Left ventricle myocardium superior (tissue), 1 donor: ENCODE measurements around the gene TENT4A. TPM values are rescaled to one million over a fixed set of nuclear protein-coding genes. Genes with fewer than 3 reads are reported as not detected.

Experiments used
- ATAC-seq: fragments of 200-7000 bp; cut with Tn5 transposase; one replicate; pipeline ENCODE4 v1.9.1; 2020; ENCODE audit warnings: mild to moderate bottlenecking, moderate library complexity
- DNase-seq: peaks from one replicate; pipeline ENCODE4 v3.0.0-alpha.2; 2020
- intact Hi-C: fragments of 100-400 bp; cut with micrococcal nuclease; formaldehyde crosslinking; loops from one replicate; pipeline ENCODE4 v1.11.0; 2022
- total RNA-seq: library from RNA; stranded (reverse); fragmentation: NEBNext Ultra II Directional; extraction: Animal tissue kit (Norgen Biotek cat#: 25700); gene quantifications from one replicate; pipeline ENCODE4 v1.2.1, GENCODE V29; 2021
- donor health status: DM: no; HTN: yes; CAD: no; lungs with severe emphysema.

The TENT4A gene
- total RNA-seq, 1 donor from 2014 or later: 10.7 TPM

DNA sequence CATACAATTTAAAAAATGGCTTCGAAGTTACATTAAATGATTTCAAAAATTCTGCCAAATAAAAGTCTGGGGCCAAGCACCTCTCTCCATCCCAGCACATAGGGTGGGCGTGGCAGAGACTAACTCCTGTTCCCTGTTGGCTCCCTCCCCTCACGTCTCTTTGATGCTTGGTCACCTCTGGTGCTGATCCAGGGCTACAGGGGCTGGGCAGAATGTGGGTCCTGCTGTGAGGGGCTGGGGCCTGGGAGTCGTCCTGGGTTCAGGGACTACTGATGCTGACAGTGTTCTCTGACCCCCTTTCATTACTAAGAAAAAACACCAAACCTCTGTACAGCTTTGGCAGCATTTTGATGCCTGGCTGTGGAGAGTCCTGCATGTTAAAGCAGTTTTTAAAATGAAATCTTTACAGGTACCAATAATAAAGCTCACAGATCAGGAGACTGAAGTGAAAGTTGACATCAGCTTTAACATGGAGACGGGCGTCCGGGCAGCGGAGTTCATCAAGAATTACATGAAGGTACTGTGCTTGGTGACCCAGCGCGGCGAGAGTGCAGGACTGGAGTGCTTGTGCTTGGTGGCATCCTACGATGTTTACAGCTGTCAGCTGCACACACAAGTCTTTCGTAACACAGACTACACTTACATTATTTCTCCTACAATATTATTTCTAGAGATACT, 29.0 kb downstream of the TENT4A start:
- DNase-seq: no peak
- intact Hi-C loops: loop anchor here (10.0 kb wide), 1 partner anchor 127 kb away; no protein-coding TSS in a partner anchor
- ATAC-seq: no peak

DNA sequence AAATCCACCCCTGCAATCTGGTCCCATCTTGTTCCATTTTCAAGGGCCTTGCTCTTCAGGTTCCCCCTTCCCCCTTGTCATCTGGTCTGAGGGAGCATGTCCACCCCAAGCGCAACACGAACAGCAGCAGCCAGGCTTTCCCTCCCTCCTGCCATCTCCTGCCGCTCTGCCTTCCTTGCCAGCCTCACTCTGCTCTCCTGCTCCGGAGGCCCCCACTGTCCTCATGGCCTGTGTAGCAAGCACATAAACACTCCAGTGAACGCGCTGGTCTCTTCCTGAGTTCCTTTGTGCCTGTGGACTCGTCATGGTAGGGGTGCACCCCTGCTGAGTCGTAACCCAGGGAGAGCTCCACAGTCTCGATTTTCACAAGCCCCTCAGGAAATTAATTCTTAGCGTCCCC, 29.9 kb downstream of the TENT4A start:
- intact Hi-C loops: loop anchor here (10.0 kb wide), 1 partner anchor 128 kb away; no protein-coding TSS in a partner anchor
- ATAC-seq (no peak), DNase-seq (no peak)

DNA sequence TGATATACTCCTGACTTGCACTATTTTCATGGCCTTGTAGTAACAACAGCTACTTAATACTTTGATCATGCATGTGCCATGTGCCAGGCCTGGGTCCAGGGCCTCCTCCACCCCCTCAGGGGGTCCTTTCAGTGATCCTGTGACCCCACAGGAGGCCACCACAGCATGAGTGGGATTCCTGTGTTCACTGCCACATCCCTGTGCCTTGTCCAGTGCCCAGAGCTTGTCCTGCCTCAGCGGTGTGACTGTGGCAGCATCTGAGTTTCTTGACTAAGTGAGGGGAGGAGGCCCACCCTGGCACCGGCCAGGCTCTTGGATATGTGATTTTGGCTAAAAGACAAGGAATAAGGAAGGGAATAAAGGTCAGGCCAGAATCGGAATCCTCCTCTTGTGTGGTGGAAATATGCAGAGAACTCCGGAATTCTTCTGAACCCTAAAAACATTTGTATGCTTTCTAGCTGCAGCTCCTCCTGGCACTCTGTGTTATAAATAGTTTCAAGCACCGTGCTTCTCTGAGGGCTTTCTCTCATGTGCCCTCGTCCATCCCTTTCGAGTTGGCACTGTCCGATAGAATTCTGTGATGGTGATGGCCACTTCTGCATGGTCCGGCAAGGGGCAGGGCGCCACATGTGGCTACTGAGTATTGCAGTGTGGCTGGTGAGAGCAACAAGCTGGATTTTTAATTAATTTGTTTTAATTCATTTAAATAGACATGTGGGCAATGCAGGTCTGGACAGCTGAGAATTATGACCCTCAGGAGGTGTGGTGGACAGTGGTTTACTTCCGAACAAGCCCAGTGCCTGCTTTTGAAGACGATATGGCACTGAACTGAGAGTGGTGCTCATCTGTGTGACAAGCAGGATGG, 31.8 kb downstream of the TENT4A start:
- intact Hi-C loops: loop anchor here (10.0 kb wide), 1 partner anchor 130 kb away; no protein-coding TSS in a partner anchor
- ATAC-seq: peak; percentile 67
- DNase-seq: no peak

DNA sequence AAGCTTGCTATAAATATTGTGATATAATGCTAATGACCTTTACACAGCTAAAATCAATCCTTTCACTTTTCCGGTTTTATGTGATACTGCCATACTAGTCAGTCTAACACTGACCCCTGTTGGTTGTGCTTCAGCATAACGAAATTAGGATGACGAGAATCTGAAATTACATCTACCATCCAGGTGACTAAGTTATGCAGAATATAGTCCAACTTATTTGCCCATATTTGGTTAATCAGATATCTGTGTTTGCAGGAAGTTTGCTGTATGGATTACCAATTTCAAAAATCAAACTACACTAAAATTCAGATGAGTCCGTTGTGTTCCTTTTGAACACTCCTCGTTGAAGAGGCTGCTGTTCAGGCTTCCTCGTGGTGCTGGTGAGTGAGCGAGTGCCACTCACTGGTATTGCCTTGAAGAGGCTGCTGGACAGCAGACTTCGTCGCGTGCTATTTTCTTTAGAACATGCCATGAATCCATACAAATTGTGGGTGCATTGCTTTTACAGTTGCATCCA, 32.5 kb downstream of the TENT4A start:
- no peak for DNase-seq
- peak; percentile 78 for ATAC-seq
- intact Hi-C loops: loop anchor here (10.0 kb wide), 1 partner anchor 131 kb away; no protein-coding TSS in a partner anchor

DNA sequence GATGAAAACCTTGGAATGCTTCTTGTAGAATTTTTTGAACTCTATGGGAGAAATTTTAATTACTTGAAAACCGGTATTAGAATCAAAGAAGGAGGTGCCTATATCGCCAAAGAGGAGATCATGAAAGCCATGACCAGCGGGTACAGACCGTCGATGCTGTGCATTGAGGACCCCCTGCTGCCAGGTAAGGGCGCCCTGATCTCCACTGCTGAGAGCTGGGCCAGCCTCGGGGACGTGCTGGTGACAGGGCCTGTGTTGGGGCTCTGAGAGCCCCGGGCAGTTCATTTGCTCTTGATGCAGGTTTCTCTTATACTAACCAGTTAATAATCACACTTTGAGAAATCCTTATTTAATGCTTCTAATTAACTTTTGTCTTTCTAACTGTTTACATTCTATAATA, 33.0 kb downstream of the TENT4A start:
- intact Hi-C loops: loop anchor here (10.0 kb wide), 1 partner anchor 131 kb away; no protein-coding TSS in a partner anchor
- DNase-seq: no peak
- no peak for ATAC-seq

DNA sequence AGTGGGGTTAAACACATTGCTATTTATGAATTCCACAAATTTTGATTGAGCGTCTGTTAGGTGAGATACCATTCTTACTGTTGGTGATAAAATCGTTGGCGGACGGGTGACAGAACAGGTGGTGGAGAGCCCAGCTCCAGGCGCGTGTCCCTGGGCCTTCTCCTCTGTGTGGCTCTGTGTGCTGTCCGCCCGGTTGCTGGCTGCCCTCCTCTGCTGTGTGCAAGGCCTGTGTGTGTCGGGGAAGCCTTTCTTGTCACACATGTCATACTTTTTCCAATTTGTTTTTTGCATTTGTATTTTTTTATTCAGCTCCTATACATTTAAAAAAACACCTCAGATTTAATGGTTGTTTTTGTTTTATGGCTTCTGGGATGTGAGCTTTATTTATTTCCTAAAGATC, 33.9 kb downstream of the TENT4A start:
- intact Hi-C loops: loop anchor here (10.0 kb wide), 1 partner anchor 132 kb away; no protein-coding TSS in a partner anchor
- ATAC-seq (no peak), DNase-seq (no peak)

DNA sequence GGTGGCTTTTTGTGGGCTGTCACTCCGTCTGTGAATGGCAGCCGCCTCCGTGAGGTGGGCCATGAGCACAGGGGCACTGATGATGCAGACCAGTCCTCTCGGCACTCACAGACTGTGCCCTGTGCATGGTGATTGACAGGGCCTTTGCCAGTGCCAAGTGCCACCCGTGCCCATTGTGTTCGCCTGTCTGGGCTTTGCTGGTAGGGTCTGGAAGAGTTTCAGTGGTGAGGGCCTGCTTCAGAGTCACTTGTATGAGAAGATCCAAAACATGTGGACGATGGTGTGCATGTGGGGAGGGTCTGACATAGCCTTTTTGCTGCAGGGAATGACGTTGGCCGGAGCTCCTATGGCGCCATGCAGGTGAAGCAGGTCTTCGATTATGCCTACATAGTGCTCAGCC, 34.9 kb downstream of the TENT4A start:
- intact Hi-C loops: loop anchor here (10.0 kb wide), 1 partner anchor 133 kb away; no protein-coding TSS in a partner anchor
- DNase-seq: no peak
- ATAC-seq: no peak

DNA sequence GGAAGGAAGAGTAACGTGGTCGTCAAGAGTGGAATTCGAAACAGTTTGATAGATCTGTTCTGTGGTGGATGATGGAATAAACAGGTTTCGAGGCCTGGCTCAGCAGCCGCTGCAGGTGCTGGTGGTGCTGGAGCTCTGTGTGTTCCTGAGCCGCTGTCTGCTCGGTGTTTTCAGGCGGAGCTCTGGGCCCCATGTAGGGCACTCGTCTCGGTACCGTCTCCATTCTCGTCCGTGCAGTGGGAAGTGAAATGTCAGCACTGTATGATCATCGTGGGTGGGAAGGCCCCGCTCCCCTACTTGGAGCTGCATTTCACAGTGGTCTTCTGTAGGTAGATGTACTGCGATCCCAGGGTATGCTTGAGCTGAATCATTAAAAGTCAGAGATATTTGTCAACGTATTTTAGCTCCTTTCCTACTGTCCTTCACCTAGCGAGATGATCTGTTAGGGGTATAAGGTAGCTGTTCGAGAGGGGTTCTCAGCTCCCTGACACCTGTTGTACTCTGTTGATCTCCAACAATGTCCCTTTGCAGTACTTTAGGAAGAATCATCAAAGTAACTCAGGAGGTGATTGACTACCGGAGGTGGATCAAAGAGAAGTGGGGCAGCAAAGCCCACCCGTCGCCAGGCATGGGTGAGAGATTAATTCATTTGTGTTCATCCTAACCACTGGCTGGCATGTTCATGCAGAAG, 35.9 kb downstream of the TENT4A start:
- ATAC-seq: no peak
- DNase-seq: no peak
- intact Hi-C loops: loop anchor here (10.0 kb wide), 1 partner anchor 134 kb away; no protein-coding TSS in a partner anchor

DNA sequence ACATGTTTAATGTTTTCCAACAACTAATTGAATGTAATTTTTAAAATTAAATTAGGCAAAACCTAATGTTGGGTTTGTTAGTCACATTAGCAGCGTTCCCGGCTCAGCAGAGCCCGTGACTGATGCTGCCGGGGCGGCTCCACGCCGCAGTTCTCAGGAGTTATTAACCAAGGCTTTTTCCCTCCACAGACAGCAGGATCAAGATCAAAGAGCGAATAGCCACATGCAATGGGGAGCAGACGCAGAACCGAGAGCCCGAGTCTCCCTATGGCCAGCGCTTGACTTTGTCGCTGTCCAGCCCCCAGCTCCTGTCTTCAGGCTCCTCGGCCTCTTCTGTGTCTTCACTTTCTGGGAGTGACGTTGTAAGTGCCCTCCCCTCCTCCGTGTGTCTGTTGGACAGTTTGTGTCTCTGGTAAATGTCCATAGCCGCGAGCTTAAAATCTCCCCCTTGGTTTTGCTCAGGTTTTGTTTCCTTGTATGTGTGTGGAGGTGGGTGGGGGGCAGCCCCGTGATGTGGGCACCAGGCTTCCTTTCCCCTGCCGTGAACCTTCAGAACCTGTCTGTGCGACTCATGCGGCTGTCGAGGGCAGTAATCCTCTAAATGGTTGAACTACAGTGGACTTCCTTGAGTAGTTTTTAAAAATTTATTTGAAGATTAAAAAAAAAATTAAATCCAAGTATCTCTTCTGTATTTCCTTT, 37.1 kb downstream of the TENT4A start:
- intact Hi-C loops: no loop called here
- no peak for ATAC-seq

DNA sequence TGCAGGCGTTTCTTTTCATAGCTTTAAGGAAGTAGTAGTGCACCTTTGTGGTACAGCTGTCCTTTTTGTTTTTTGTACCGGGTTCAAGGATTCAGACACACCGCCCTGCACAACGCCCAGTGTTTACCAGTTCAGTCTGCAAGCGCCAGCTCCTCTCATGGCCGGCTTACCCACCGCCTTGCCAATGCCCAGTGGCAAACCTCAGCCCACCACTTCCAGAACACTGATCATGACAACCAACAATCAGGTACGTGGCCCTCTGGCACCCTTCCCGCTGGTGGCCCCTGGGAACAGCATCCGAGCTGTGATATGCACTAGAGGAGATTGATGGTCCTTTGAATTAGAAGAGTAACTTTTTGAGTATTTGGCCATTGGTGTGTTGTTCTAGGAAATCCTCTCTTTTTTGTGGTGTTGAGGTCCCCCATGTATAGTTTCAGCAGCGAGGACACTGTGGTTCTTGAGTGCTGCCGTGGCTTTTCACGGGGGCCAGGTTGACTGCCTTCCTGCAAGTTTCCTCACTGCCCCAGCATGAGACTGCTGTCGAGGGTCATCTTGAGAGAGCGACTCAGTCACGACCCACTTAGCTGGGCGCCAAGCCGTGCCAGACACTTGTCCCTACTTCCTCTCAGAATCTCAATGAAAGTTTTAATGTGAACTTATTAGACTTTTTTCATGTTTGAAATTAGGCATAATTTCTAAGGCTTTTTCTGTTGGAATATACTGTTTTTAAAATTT, 37.9 kb downstream of the TENT4A start:
- DNase-seq (no peak), ATAC-seq (no peak)
- intact Hi-C loops: no loop called here

More for the DNA sequence above, 37.1 kb downstream of the TENT4A start:
- no peak for DNase-seq

DNA sequence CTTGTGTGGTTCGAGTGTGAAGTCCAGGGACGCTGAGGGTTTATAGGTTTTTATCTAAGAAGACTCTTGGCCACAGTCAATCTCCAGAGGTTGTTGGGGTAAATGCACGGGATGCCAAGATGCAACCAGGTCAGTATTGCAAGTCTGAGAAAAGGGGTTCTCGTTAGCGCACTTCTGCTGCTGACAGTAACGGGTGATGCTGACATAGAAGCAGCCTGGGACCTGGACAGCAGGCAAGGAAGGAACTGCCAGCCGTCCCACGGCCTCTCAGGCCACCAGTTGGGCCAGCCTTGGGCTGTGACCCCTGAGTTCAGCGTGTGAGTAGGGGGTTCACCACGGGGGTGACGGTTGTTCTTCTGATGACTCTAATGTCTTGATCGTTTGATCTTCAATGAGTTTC, 39.0 kb downstream of the TENT4A start:
- DNase-seq: no peak
- ATAC-seq: no peak
- intact Hi-C loops: no loop called here

DNA sequence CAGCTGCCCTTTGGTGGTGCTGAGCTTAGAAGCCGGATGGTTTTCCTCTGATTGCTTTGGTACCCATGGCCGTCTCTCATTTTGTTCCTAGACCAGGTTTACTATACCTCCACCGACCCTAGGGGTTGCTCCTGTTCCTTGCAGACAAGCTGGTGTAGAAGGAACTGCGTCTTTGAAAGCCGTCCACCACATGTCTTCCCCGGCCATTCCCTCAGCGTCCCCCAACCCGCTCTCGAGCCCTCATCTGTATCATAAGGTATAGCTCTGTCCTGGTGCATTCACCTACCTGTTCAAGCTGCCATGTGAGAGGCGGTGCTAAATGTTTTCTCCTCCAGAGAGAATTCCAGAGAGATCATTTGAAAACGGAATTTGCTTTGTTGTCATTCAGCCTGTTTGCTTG, 39.5 kb downstream of the TENT4A start:
- ATAC-seq: no peak
- intact Hi-C loops: no loop called here
- no peak for DNase-seq

DNA sequence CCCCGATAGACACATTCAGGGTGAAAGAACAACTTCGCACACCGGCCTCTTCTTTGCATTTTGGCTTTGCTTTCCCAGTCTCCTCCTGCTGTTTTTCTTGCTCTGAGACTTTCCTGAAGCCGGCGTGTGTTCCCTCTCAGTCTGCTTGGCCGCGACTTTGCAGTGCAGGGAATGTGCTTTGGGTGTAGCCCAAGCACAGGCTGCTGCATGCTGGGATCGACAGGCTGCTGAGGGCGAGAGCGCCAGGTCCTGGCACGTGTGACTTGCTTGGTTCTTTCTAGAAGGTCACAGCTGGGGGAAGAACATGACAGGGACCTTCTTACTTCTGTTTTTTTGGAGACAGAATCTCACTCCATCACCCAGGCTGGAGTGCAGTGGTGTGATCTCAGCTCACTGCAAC, 40.6 kb downstream of the TENT4A start:
- ATAC-seq (no peak), DNase-seq (no peak)
- intact Hi-C loops: no loop called here

DNA sequence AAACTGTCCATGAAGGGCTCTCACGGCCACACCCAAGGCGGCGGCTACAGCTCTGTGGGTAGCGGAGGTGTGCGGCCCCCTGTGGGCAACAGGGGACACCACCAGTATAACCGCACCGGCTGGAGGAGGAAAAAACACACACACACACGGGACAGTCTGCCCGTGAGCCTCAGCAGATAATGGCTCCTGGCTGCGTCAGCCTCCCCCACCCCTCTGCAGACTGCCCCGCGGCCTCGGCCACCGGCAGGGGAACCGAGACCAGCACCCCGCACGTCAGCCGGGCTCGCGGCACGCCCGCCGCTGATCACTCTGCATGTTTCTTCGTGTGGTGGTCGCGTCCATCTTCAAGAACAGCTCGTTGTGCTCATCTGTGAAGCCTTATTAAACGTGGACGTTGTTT, 41.5 kb downstream of the TENT4A start:
- intact Hi-C loops: no loop called here
- no peak for DNase-seq
- ATAC-seq: no peak

DNA sequence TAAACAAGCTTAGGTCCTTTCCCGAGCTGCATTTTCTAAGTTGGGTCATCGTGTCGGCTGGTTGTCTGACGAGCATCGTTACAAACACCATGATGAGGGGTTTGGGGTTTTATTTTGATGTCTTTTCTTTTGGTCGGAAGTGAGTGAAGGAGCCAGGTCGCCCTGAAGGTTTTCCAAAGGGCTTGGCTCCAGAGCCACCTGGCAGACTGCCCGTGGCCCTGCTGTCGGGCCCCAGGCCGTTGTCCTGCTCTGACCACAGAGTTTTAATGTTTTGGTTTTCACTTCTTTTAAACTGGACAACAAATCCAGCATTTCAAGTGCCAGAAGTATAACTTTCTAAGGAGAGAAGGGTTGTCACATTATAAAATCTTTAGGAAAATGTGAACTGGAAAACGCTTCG, 42.3 kb downstream of the TENT4A start:
- peak; percentile 43 for ATAC-seq
- intact Hi-C loops: no loop called here
- peak; percentile 57 for DNase-seq

DNA sequence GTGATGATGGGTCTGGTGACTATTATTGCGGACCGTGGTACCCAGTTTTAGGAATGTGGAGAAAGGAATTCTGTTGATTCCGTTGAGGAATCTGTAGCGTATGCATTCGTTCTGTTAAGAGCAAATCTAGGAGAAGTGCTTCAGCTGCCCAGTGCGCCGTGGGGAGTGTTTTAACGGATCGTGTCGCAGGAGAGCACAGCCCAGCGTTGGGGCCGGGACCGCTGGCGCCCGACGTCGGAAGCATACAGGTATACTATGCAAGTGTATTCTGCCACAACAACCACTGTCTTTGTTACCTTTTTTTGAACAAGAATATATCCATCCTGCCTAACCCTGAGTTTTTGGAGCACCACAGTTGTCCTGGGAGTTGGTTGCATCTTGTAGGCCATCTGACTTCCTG, 42.7 kb downstream of the TENT4A start:
- DNase-seq: no peak
- intact Hi-C loops: no loop called here
- no peak for ATAC-seq

DNA sequence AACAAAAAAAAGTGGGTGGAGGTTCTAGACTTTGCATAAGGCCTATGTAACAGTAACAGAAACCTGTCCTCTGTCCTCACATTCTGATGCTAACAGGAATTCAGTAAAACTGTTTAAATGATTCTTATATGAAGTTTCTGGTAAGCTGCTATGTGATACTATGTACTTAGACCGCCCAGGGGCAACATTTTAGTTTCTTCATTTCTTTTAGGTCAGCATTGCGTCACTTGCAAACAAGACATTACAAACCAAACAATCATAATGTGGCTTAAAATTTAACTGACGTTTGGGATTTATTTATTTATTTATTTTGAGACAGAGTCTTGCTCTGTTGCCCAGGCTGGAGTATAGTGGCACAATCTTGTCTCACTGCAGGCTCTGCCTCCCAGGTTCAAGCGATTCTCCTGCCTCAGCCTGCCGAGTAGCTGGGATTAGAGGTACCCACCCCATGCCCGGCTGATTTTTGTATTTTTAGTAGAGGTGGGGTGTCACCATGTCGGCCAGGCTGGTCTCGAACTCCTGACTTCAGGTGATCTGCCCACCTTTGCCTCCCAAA, 44.3 kb downstream of the TENT4A start:
- intact Hi-C loops: no loop called here
- ATAC-seq (no peak), DNase-seq (no peak)

DNA sequence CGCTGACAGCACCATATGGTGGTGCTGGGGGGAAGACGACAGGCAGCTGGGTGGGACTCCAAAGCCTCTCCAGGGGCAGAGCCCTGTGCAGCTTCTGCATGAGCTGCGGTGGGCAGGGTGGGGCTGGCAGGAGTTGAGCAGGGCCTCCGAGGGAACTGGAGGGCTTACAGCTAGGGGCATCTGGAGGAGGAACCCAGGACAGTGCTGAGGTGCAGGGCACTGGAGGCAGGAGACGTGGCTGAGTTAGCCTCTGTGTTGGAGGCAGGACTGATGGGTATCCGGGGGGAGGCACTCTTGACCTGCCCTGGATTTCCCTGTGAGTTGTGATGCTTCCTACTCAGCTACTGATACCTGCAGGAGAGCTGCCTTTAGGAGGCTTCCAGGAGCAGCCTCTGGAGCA, 45.0 kb downstream of the TENT4A start:
- no peak for ATAC-seq
- intact Hi-C loops: no loop called here
- DNase-seq: no peak
